GM12878 (cell line): ENCODE measurements around the gene CDK7. TPM values are rescaled to one million over a fixed set of nuclear protein-coding genes. Genes with fewer than 3 reads are reported as not detected.

Source experiments
- ATAC-seq: fragments of 200-7000 bp; cut with Tn5 transposase; 3 replicates; pipeline ENCODE4 v1.9.1; 2020; ENCODE audit warnings: mild to moderate bottlenecking, moderate library complexity
- BruUV-seq: library from RNA; stranded (reverse); fragments of 400-500 nt; replicated peaks from 2 replicates; lab custom pipeline; 2021; lab: Mats Ljungman, UMichigan
- CTCF ChIA-PET: fragments of 300-600 bp; sonication (Branson Sonifier 250); formaldehyde crosslinking; extraction: SDS; loops from one replicate; lab custom pipeline; 2021; ENCODE audit warnings: inconsistent platforms; lab: Yijun Ruan, JAX
- POLR2A ChIA-PET: fragments of 350-600 bp; formaldehyde crosslinking; extraction: SDS; loops from one replicate; lab custom pipeline; 2021; ENCODE audit warnings: inconsistent platforms; lab: Charles Lee
- RAD21 ChIA-PET: fragments of 300-600 bp; sonication (Branson Sonifier 250); formaldehyde crosslinking; loops from one replicate; lab custom pipeline; 2023; ENCODE audit warnings: antibody characterized with exemption; ENCODE audit not compliant: unreplicated experiment; lab: Charles Lee
- SMC1A ChIA-PET: fragments of 300-600 bp; sonication (Branson Sonifier 250); formaldehyde crosslinking; loops from one replicate; lab custom pipeline; 2023; ENCODE audit not compliant: unreplicated experiment, uncharacterized antibody; lab: Charles Lee
- DNase-seq: peaks from one replicate; pipeline ENCODE4 v3.0.0-alpha.2; 2011; ENCODE audit warnings: low read depth, low spot score
- FAIRE-seq: peaks from 3 replicates; lab custom pipeline; 2011; peaks lifted over from hg19 to GRCh38; lab: Jason Lieb, UNC
- H2AFZ ChIP-seq: 2 replicates; pipeline ENCODE4 v1.6.0; 2011; ENCODE audit warnings: low read depth, low read length, control low read depth; ENCODE audit not compliant: control insufficient read depth
- H3K27ac ChIP-seq: 2 replicates; pipeline ENCODE4 v1.5.1; 2011; ENCODE audit warnings: control low read depth; ENCODE audit not compliant: control insufficient read depth, insufficient read depth
- H3K27me3 ChIP-seq, 2 experiments: replicated peaks in 1 of 2; 2 replicates each; pipeline versions ENCODE4 v1.6.0 to v1.6.1; 2011; ENCODE audit warnings: low read length in 1 of 2; ENCODE audit not compliant: control insufficient read depth in 2 of 2, insufficient read depth in 2 of 2
- H3K36me3 ChIP-seq, 2 experiments: 2 replicates each; pipeline ENCODE4 v1.5.1; 2011; ENCODE audit warnings: low read length in 1 of 2; ENCODE audit not compliant: control insufficient read depth in 2 of 2, insufficient read depth in 2 of 2
- H3K4me1 ChIP-seq: 2 replicates; pipeline ENCODE4 v1.6.1; 2011; ENCODE audit warnings: mild to moderate bottlenecking, low read length, moderate library complexity, mixed read lengths; ENCODE audit not compliant: control insufficient read depth, insufficient read depth
- H3K4me2 ChIP-seq: 2 replicates; pipeline ENCODE4 v1.6.0; 2011; ENCODE audit warnings: control low read depth; ENCODE audit not compliant: control insufficient read depth, insufficient read depth
- H3K4me3 ChIP-seq: fragments of 200-600 bp; sonication (generic); 2 replicates; pipeline ENCODE4 v1.5.1; 2016
- H3K79me2 ChIP-seq: 2 replicates; pipeline ENCODE4 v1.6.0; 2011; ENCODE audit warnings: low read length; ENCODE audit not compliant: control insufficient read depth, insufficient read depth
- H3K9ac ChIP-seq: 2 replicates; pipeline ENCODE4 v1.8.0; 2011; ENCODE audit warnings: low read length, control low read depth, mixed read lengths; ENCODE audit not compliant: control insufficient read depth, insufficient read depth
- H3K9me3 ChIP-seq: replicated peaks from 3 replicates; pipeline ENCODE4 v1.5.1; 2011; ENCODE audit warnings: mild to moderate bottlenecking, low read length; ENCODE audit not compliant: control insufficient read depth, insufficient read depth
- H4K20me1 ChIP-seq: 2 replicates; pipeline ENCODE4 v1.6.0; 2011; ENCODE audit not compliant: control insufficient read depth, insufficient read depth
- BACH1 ChIP-seq: fragments of 450-650 bp; IDR thresholded peaks from 2 replicates; pipeline ENCODE4 v1.6.1; 2017; ENCODE audit warnings: mild to moderate bottlenecking, borderline replicate concordance
- FOXK2 ChIP-seq: fragments of 450-650 bp; IDR thresholded peaks from 2 replicates; pipeline ENCODE4 v1.6.1; 2017; ENCODE audit warnings: mild to moderate bottlenecking, moderate library complexity
- GATAD2B ChIP-seq: fragments of 450-650 bp; conservative IDR thresholded peaks from 2 replicates; pipeline ENCODE4 v1.6.1; 2017; ENCODE audit warnings: low read depth, mild to moderate bottlenecking, moderate library complexity
- HDGF ChIP-seq: fragments of 450-650 bp; IDR thresholded peaks from 2 replicates; pipeline ENCODE4 v1.6.1; 2016; ENCODE audit warnings: antibody characterized with exemption
- IRF4 ChIP-seq: IDR thresholded peaks from 2 replicates; pipeline ENCODE4 v1.6.1; 2011; ENCODE audit warnings: low read depth, low read length
- MLLT1 ChIP-seq: fragments of 450-650 bp; IDR thresholded peaks from 2 replicates; pipeline ENCODE4 v1.6.1; 2016; ENCODE audit warnings: mild to moderate bottlenecking
- NFIC ChIP-seq: IDR thresholded peaks from 2 replicates; pipeline ENCODE4 v1.6.1; 2012; ENCODE audit warnings: low read depth, mild to moderate bottlenecking, inconsistent platforms, low read length, moderate library complexity
- PAX8 ChIP-seq: fragments of 450-650 bp; IDR thresholded peaks from 2 replicates; pipeline ENCODE4 v1.6.1; 2017; ENCODE audit warnings: mild to moderate bottlenecking, moderate library complexity
- POLR2A ChIP-seq: IDR thresholded peaks from 2 replicates; pipeline ENCODE4 v1.6.1; 2011; ENCODE audit warnings: low read depth, mild to moderate bottlenecking, low read length
- POU2F2 ChIP-seq: IDR thresholded peaks from 3 replicates; pipeline ENCODE4 v1.6.1; 2011; ENCODE audit warnings: low read depth, mild to moderate bottlenecking, low read length, borderline replicate concordance
- SIX5 ChIP-seq: IDR thresholded peaks from 2 replicates; pipeline ENCODE4 v1.6.1; 2011; ENCODE audit warnings: mild to moderate bottlenecking, low read depth, low read length, moderate library complexity; ENCODE audit not compliant: severe bottlenecking
- SMAD1 ChIP-seq: fragments of 450-650 bp; IDR thresholded peaks from 2 replicates; pipeline ENCODE4 v1.6.1; 2018; ENCODE audit warnings: mild to moderate bottlenecking, low read depth; ENCODE audit not compliant: partially characterized antibody
- TBL1XR1 ChIP-seq: IDR thresholded peaks from 2 replicates; pipeline ENCODE4 v1.6.1; 2012; ENCODE audit warnings: low read depth, low read length, improper control_type of control experiment
- ZNF217 ChIP-seq: fragments of 450-650 bp; IDR thresholded peaks from 2 replicates; pipeline ENCODE4 v1.6.1; 2017; ENCODE audit warnings: antibody characterized with exemption, mild to moderate bottlenecking
- ZNF384 ChIP-seq: IDR thresholded peaks from 2 replicates; pipeline ENCODE4 v1.6.1; 2012; ENCODE audit warnings: low read depth, mild to moderate bottlenecking, low read length, improper control_type of control experiment, borderline replicate concordance
- ZNF592 ChIP-seq: fragments of 450-650 bp; IDR thresholded peaks from 2 replicates; pipeline ENCODE4 v1.6.1; 2017; ENCODE audit warnings: mild to moderate bottlenecking, moderate library complexity
- WGBS: methylation state at CpG from one replicate; pipeline ENCODE4 v1.1.6; 2016; ENCODE audit warnings: low lambda C conversion rate; ENCODE audit not compliant: insufficient replicate concordance, insufficient coverage; ENCODE audit errors: missing lambda C conversion rate; 5-methylcytosine and 5-hydroxymethylcytosine counted together
- in situ Hi-C: fragments of 300-500 bp; cut with MboI; formaldehyde crosslinking; loops from 9 replicates; pipeline ENCODE4 v1.14.3; 2018; ENCODE audit warnings: mixed read lengths
- intact Hi-C: fragments of 100-400 bp; cut with micrococcal nuclease; formaldehyde crosslinking; loops from one replicate; pipeline ENCODE4 v1.14.2; 2022; ENCODE audit not compliant: unreplicated experiment
- polyA plus RNA-seq, 11 experiments: library from polyadenylated mRNA; depleted of rRNA in 4 of 11; unstranded in 6 of 11; stranded (reverse) in 5 of 11; fragments of >200 nt; fragmentation: Nextera tagmentation in 4 of 11; fragmentation: Illumina TruSeq in 1 of 11; extraction: Ambion mirVana in 4 of 11; extraction: Trizol in 1 of 11; gene quantifications; 1 replicate in 1 of 11; 2 replicates in 10 of 11; pipeline versions ENCODE4 v1.2.1 to v1.2.3, GENCODE V29; 2011 to 2016; ENCODE audit warnings: inconsistent platforms in 2 of 11, missing spikeins in 2 of 11, low read depth in 1 of 11
- total RNA-seq, 4 experiments: library from RNA; depleted of rRNA in 3 of 4; stranded (reverse); fragments of >200 nt in 3 of 4; fragmentation: Illumina TruSeq in 1 of 4; extraction: Trizol in 1 of 4; gene quantifications; 2 replicates each; pipeline versions ENCODE4 v1.2.1 to v1.2.3, GENCODE V29; 2013 to 2021

The CDK7 gene
- total and polyA plus RNA-seq, 10 of the 15 experiments (the other 5 are each of a cell fraction or from before 2014, with no cell fraction given) = 26.0 to 93.9 (median 43.0) TPM

DNA sequence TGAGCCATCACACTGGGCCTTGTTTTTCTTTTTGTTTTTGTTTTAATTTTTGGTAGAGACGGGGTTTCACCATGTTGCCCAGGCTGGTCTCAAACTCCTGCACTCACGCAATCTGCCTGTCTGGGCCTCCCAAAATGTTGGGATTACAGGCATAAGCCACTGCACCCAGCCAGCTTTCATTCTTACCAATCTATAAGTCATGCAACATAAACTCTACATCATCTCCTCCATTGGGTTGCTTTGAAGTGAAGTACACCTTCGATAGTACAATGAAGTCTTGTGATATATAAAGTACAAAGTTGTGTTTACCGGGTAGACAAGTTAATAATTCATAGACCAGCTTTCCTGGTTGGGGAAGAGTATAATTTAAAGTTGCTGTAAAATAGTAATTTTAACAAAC is 8.8 kb upstream of the CDK7 start:
- no peak for ATAC-seq
- BruUV-seq = no TSS peak
- no peak for TF ChIP-seq SMAD1
- no peak for TF ChIP-seq HDGF
- no peak for TF ChIP-seq TBL1XR1
- TF ChIP-seq MLLT1 = no peak
- no peak for TF ChIP-seq IRF4
- TF ChIP-seq NFIC = no peak
- no peak for TF ChIP-seq ZNF592
- no peak for TF ChIP-seq POLR2A
- TF ChIP-seq ZNF384 = no peak
- TF ChIP-seq SIX5 = no peak
- no peak for TF ChIP-seq GATAD2B
- TF ChIP-seq ZNF217 = no peak
- TF ChIP-seq BACH1 = no peak
- TF ChIP-seq POU2F2 = no peak
- TF ChIP-seq FOXK2 = no peak
- no peak for TF ChIP-seq PAX8
- intact Hi-C loops = no loop called here
- Histone ChIP-seq H3K36me3 (no peaks in the 10 kb centered on the region; a peak in 1 of 4 replicates), H3K27me3 (no peaks in the 10 kb centered on the region), H3K27ac (no peak overlapping the region), H3K9me3 (no peaks in the 10 kb centered on the region), H3K4me3 (no peak overlapping the region), H3K79me2 (no peaks in the 10 kb centered on the region; the same call in 1 of the 2 replicates), H4K20me1 (no peaks in the 10 kb centered on the region), H3K9ac (no peak overlapping the region), H3K4me2 (no peak overlapping the region), H2AFZ (no peak overlapping the region), H3K4me1 (no peaks in the 10 kb centered on the region)
- POLR2A ChIA-PET = no interaction called here
- RAD21 ChIA-PET = no interaction called here
- in situ Hi-C loops = no loop called here
- DNase-seq = no peak
- WGBS = 69% methylated on average over 4 of the region's 4 CpGs
- CTCF ChIA-PET = interaction anchor here (1.3 kb wide), 1 partner anchor 110 kb away, joined by 3 read pairs; no protein-coding TSS in a partner anchor
- SMC1A ChIA-PET = no interaction called here
- no peak for FAIRE-seq
